ENCODE results near the gene CCNA1.

- no peak for TF ChIP-seq POLR2AphosphoS5 (IDR thresholded peaks at IDR 0.05; ENCODE audit: low read depth, low read length)
- TF ChIP-seq FOXP2 (optimal IDR thresholded peaks at IDR 0.05; ENCODE audit: borderline replicate concordance, extremely low read depth, extremely low read length, insufficient read depth), result no peak
- TF ChIP-seq, protein P1, sequence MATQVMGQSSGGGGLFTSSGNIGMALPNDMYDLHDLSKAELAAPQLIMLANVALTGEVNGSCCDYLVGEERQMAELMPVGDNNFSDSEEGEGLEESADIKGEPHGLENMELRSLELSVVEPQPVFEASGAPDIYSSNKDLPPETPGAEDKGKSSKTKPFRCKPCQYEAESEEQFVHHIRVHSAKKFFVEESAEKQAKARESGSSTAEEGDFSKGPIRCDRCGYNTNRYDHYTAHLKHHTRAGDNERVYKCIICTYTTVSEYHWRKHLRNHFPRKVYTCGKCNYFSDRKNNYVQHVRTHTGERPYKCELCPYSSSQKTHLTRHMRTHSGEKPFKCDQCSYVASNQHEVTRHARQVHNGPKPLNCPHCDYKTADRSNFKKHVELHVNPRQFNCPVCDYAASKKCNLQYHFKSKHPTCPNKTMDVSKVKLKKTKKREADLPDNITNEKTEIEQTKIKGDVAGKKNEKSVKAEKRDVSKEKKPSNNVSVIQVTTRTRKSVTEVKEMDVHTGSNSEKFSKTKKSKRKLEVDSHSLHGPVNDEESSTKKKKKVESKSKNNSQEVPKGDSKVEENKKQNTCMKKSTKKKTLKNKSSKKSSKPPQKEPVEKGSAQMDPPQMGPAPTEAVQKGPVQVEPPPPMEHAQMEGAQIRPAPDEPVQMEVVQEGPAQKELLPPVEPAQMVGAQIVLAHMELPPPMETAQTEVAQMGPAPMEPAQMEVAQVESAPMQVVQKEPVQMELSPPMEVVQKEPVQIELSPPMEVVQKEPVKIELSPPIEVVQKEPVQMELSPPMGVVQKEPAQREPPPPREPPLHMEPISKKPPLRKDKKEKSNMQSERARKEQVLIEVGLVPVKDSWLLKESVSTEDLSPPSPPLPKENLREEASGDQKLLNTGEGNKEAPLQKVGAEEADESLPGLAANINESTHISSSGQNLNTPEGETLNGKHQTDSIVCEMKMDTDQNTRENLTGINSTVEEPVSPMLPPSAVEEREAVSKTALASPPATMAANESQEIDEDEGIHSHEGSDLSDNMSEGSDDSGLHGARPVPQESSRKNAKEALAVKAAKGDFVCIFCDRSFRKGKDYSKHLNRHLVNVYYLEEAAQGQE (IDR thresholded peaks at IDR 0.05; ENCODE audit: insufficient read depth in 1 of 2, low read depth in 2 of 2, low read length in 2 of 2), result no peak
- TF ChIP-seq TAF1 (IDR thresholded peaks at IDR 0.05; ENCODE audit: borderline replicate concordance, insufficient read depth, low read length), result no peak
- TF ChIP-seq SIN3A (IDR thresholded peaks at IDR 0.05; ENCODE audit: borderline replicate concordance, insufficient read depth, low read length), result no peak
These were observed 19.1 kb upstream of the CCNA1 start for GRCh38 chr13:36413161-36413560.
